Measurements from ENCODE around the gene TBL1X.

DNA sequence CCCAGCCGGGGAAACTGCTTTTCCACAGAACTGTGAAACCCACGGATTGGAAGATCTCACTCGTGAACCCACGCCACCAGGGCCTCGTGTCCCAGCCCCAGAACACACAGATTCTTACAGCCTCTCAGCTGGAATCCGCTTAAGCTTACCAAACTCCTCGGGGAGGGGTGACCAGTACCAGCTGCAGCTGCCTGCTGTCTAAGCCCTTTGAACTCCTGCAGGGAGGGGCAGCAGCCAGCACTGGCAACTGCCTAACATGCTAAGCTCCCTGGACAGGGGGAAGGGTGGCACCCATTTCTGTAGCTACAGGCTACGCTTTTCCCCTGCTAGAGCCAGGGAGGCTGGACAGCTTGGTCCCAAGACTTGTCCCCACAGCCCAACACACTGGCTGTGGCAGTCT lies 38.4 kb downstream of the TBL1X start:
- TF ChIP-seq, protein P1, sequence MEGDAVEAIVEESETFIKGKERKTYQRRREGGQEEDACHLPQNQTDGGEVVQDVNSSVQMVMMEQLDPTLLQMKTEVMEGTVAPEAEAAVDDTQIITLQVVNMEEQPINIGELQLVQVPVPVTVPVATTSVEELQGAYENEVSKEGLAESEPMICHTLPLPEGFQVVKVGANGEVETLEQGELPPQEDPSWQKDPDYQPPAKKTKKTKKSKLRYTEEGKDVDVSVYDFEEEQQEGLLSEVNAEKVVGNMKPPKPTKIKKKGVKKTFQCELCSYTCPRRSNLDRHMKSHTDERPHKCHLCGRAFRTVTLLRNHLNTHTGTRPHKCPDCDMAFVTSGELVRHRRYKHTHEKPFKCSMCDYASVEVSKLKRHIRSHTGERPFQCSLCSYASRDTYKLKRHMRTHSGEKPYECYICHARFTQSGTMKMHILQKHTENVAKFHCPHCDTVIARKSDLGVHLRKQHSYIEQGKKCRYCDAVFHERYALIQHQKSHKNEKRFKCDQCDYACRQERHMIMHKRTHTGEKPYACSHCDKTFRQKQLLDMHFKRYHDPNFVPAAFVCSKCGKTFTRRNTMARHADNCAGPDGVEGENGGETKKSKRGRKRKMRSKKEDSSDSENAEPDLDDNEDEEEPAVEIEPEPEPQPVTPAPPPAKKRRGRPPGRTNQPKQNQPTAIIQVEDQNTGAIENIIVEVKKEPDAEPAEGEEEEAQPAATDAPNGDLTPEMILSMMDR (IDR thresholded peaks at IDR 0.05), result no peak
- TF ChIP-seq POLR2A (IDR thresholded peaks at IDR 0.05), result no peak
